Rectal smooth muscle tissue (tissue), 1 donor: ENCODE results near the gene CRMP1.

Source experiments
- H3K27ac ChIP-seq: one replicate; pipeline ENCODE4 v1.7.0; 2013; ENCODE audit warnings: low read depth, low read length, inconsistent platforms
- H3K27me3 ChIP-seq: one replicate; pipeline ENCODE4 v1.7.0; 2013; ENCODE audit warnings: low read length; ENCODE audit not compliant: control insufficient read depth, insufficient read depth
- H3K36me3 ChIP-seq: one replicate; pipeline ENCODE4 v1.7.0; 2013; ENCODE audit warnings: low read length; ENCODE audit not compliant: control insufficient read depth, insufficient read depth
- H3K4me1 ChIP-seq: one replicate; pipeline ENCODE4 v1.7.0; 2013; ENCODE audit warnings: low read length; ENCODE audit not compliant: control insufficient read depth, insufficient read depth
- H3K4me3 ChIP-seq: one replicate; pipeline ENCODE4 v1.7.0; 2013; ENCODE audit warnings: low read length
- H3K9ac ChIP-seq: one replicate; pipeline ENCODE4 v1.7.0; 2013; ENCODE audit warnings: low read length

CRMP1 gene

GRCh38 chr4:5916229-5916628 lies 23.3 kb upstream of the CRMP1 start:
- H3K27me3 ChIP-seq, result peaks cover 2% of the 10 kb centered on the region
- no peak overlapping the region for H3K27ac ChIP-seq
- H3K4me1 ChIP-seq, result no peaks in the 10 kb centered on the region
- H3K4me3 ChIP-seq, result no peak overlapping the region
- H3K36me3 ChIP-seq, result no peaks in the 10 kb centered on the region
- H3K9ac ChIP-seq, result no peak overlapping the region

DNA sequence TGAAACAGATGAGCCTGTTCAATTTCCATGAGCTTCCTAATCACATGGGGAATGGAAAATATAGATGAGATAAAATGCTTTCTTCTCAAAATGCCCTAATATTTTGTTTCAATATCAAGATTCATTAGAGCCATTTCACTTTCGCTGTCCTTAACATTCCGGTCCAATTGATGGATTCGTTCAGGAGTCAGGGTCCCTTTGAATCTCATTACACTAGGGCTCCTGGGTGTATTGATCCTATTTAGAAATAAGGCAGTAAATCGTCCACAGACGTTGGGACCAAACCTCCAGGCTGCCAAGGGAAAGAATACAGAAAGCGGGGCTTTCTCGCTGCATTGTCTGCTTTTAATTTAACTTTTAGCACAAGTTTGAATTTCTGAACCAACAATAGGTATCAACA lies 20.6 kb upstream of the CRMP1 start:
- peaks cover 2% of the 10 kb centered on the region for H3K27me3 ChIP-seq
- no peaks in the 10 kb centered on the region for H3K4me1 ChIP-seq
- H3K36me3 ChIP-seq, result no peaks in the 10 kb centered on the region
- no peak overlapping the region for H3K27ac ChIP-seq
- no peak overlapping the region for H3K9ac ChIP-seq
- no peak overlapping the region for H3K4me3 ChIP-seq

DNA sequence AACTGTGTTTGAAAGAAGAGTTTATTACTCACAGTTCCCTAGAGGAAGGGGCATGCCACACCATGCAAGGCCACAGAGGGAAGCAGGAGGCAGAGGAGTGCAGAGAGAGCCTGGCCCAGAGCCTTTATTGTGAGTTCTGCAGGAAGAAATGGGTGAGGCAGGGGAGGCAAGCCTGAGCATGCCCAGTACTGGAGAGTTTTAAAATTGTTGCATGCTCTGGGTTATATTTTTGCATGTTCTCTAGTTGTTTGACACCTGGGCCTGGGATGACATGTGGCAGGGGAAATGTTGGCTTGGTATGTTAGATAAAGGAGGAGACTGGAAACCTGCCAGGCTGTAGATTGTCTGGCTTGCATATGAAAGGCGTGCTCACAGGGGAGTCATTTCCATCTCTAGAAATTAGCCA lies 19.7 kb upstream of the CRMP1 start:
- Histone ChIP-seq H3K4me1 (no peaks in the 10 kb centered on the region), H3K27ac (no peak overlapping the region), H3K27me3 (no peaks in the 10 kb centered on the region), H3K4me3 (no peak overlapping the region), H3K36me3 (no peaks in the 10 kb centered on the region), H3K9ac (no peak overlapping the region)

DNA sequence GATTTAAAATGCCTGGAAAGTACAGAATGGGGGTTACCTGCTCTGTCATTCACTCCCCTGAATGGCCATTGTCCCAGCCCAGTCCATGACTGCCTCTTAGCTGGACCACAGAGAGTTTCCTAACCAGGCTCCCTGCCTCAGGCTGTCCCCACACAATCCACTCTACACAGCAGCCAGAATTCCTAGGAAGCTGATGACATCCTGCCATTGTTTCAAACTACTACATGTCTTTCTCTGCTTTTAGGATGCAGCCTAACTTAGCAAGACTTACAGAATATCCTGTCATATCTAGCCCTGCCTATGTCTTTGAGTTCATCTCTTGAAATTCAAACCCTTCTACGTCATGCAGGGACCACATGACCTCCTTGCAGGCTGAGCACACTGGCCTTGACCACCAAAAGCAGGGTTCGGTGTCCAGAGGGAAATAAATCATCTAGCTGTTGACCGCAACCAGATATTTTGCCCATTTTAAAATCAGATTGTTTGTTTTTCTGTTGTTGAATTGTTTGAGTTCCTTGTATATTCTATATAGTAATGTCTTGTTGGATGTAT lies 16.1 kb upstream of the CRMP1 start:
- Histone ChIP-seq H3K27ac (no peak overlapping the region), H3K9ac (no peak overlapping the region), H3K36me3 (no peaks in the 10 kb centered on the region), H3K4me1 (no peaks in the 10 kb centered on the region), H3K27me3 (no peaks in the 10 kb centered on the region), H3K4me3 (no peak overlapping the region)

DNA sequence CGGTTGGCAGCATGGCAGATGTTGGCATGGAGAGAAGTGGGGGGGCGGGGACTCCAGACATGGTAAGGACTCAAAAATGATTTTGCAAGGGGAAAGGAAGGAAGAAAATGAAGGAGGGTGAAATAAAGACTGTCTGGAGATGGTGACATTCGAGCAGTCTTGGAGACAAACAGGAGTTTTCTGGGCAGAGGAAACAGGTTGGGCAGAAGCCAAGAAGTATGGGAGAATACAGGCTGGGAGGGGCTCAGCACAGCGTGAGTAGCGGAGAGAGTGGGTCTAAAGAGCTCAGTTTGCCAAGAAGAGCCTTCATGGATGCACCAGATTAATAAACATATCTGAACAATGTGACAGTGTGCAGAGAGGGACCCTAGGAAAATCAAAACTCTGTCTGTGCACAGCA lies 13.3 kb upstream of the CRMP1 start:
- Histone ChIP-seq H3K4me3 (no peak overlapping the region), H3K4me1 (no peaks in the 10 kb centered on the region), H3K9ac (no peak overlapping the region), H3K27ac (no peak overlapping the region), H3K36me3 (no peaks in the 10 kb centered on the region), H3K27me3 (no peaks in the 10 kb centered on the region)

DNA sequence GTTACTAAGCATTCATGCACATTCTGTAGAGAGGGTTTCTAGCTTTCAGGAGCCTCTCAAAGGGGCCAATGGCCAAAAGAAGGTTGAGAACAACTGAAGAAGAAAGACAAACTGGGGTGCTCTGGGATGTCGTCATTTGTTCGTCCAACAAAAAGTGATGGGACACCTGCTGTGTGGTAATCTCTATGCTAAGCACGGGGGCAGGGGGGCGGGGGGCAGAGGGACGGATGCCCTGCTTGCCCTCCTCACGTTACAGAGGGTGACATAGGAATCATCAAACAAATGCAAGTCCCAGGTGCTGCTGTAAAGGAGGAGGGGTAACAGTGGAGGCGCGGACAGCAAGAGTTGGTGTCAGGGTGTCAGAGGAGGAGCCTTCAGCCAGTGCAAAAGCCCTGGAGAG lies 12.8 kb upstream of the CRMP1 start:
- H3K27me3 ChIP-seq, result no peaks in the 10 kb centered on the region
- no peaks in the 10 kb centered on the region for H3K4me1 ChIP-seq
- H3K36me3 ChIP-seq, result no peaks in the 10 kb centered on the region
- H3K27ac ChIP-seq, result no peak overlapping the region
- H3K4me3 ChIP-seq, result no peak overlapping the region
- H3K9ac ChIP-seq, result no peak overlapping the region

- Histone ChIP-seq H3K36me3 (no peaks in the 10 kb centered on the region), H3K4me1 (no peaks in the 10 kb centered on the region), H3K4me3 (no peak overlapping the region), H3K27ac (no peak overlapping the region), H3K27me3 (no peaks in the 10 kb centered on the region), H3K9ac (no peak overlapping the region)
Observed at GRCh38 chr4:5900844-5901243, 8.0 kb upstream of the CRMP1 start.

- no peaks in the 10 kb centered on the region for H3K4me1 ChIP-seq
- H3K36me3 ChIP-seq, result no peaks in the 10 kb centered on the region
- H3K4me3 ChIP-seq, result no peak overlapping the region
- no peaks in the 10 kb centered on the region for H3K27me3 ChIP-seq
- no peak overlapping the region for H3K27ac ChIP-seq
- no peak overlapping the region for H3K9ac ChIP-seq
Observed at GRCh38 chr4:5899881-5900280, 7.0 kb upstream of the CRMP1 start.

- Histone ChIP-seq H3K36me3 (no peaks in the 10 kb centered on the region), H3K27ac (no peak overlapping the region), H3K4me1 (no peaks in the 10 kb centered on the region), H3K4me3 (no peak overlapping the region), H3K27me3 (no peaks in the 10 kb centered on the region), H3K9ac (no peak overlapping the region)
Observed at GRCh38 chr4:5899396-5899795, 6.5 kb upstream of the CRMP1 start.

DNA sequence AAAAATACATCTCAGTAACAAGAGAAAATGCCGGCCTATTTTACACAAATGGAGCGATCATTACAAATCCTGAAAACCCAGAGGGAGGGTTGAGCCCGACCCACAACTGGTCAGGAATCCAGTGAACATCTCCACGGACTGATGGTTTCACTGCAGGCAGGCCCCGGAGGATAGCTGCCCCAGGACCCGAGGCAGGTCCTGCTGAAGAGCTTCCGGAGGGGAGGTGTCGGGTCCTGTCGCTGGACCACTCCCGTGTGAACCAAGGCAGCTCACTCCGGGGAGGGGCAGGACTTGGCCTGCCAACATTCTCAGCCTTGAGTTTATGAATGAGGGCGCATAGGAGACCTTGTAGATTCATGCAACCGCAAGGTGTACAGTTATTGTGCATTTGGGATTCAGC lies 4.8 kb upstream of the CRMP1 start:
- Histone ChIP-seq H3K9ac (no peak overlapping the region), H3K4me3 (no peak overlapping the region), H3K4me1 (no peaks in the 10 kb centered on the region), H3K27me3 (peaks cover 10% of the 10 kb centered on the region), H3K36me3 (no peaks in the 10 kb centered on the region), H3K27ac (no peak overlapping the region)

- Histone ChIP-seq H3K27ac (no peak overlapping the region), H3K4me1 (no peaks in the 10 kb centered on the region), H3K4me3 (no peak overlapping the region), H3K27me3 (peaks cover 26% of the 10 kb centered on the region), H3K9ac (no peak overlapping the region), H3K36me3 (no peaks in the 10 kb centered on the region)
Observed at GRCh38 chr4:5895287-5895686, 2.4 kb upstream of the CRMP1 start.

GRCh38 chr4:5894266-5894665 lies 1.4 kb upstream of the CRMP1 start:
- no peaks in the 10 kb centered on the region for H3K36me3 ChIP-seq
- H3K9ac ChIP-seq, result no peak overlapping the region
- H3K4me1 ChIP-seq, result no peaks in the 10 kb centered on the region
- H3K27me3 ChIP-seq, result peaks cover 35% of the 10 kb centered on the region
- no peak overlapping the region for H3K27ac ChIP-seq
- no peak overlapping the region for H3K4me3 ChIP-seq

DNA sequence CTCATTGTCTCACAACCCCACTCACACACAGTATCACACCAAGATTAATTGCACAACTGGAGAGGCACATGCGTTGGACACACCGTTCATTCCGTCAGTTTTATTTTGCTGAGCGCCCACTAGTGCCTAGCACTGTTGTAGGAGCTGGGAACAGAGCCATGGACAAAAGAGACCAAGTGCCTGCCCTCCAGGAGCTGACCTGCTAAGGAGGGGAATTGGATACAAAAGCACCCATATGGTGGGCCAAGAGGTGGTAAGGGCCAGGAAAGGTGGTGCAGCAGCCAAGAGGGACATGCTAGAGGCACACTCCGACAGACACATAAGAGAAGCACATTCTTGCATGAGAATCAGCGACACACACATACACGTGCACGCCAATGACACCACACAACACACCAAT lies 705 bp upstream of the CRMP1 start:
- Histone ChIP-seq H3K9ac (no peak overlapping the region), H3K4me1 (no peaks in the 10 kb centered on the region), H3K27ac (no peak overlapping the region), H3K4me3 (no peak overlapping the region), H3K27me3 (peaks cover 41% of the 10 kb centered on the region), H3K36me3 (no peaks in the 10 kb centered on the region)
